Placental epithelial cell (primary cell): ENCODE measurements around the gene PLP2. TPM values are rescaled to one million over a fixed set of nuclear protein-coding genes. Genes with fewer than 3 reads are reported as not detected.

Experiments used
- small RNA-seq: library from RNA; depleted of rRNA; stranded (forward); fragments of <200 nt; gene quantifications from one replicate; pipeline ENCODE3, GENCODE V24; 2012
- total RNA-seq: library from RNA; depleted of rRNA; stranded (reverse); fragments of >200 nt; gene quantifications from 2 replicates; pipeline ENCODE4 v1.2.3, GENCODE V29; 2012

The PLP2 gene, protein sequence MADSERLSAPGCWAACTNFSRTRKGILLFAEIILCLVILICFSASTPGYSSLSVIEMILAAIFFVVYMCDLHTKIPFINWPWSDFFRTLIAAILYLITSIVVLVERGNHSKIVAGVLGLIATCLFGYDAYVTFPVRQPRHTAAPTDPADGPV
- total RNA-seq = 35.3 and 60.5 TPM in 2 replicates

DNA sequence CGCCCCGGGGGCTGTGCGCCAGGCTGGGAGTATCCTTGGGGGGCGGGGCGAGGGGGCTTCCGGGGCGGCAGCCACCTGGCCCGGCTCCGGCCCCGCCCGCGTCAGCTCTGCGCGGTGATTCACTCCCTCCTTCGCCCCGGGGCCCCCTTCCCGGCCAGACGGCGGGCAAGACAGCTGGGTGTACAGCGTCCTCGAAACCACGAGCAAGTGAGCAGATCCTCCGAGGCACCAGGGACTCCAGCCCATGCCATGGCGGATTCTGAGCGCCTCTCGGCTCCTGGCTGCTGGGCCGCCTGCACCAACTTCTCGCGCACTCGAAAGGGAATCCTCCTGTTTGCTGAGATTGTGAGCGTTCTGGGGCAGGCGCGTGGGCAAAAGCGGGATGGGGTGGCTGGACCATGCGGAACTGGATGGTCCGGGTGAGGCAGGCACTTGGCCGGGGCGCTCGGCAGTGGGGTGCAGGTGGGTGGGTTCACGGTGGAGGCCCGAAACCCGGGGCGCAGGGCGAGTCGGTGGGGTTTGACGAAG lies at the start of gene PLP2:
Gene PLP2, plus strand, starts transcription at position 147 of the 528 bp plus-strand sequence. Its CDS starts 103 bp downstream, at position 250.

DNA sequence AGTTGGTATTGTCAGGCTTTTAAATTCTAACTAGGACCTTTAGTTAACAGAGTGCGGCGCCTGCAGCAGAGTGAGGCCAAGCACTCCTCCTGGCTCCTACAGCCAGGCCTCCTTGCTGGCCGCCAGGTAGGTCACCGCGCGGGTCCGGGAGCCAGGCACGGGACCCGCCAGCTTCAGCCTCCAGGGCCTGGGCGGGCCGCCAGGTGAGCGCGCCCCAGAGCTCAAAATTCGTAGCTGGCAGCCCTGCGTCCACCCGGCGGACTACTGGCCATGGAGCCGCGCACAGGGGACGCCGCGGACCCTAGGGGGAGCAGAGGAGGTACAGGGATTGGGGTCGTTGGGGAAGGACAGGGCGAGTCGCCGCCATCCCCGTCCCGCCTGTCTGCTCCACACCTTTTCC lies 9.1 kb upstream of the PLP2 start, which contains the start of gene MAGIX:
Gene MAGIX, plus strand, starts transcription at position 139 of the 400 bp plus-strand sequence. Its CDS starts 132 bp downstream, at position 271.

DNA sequence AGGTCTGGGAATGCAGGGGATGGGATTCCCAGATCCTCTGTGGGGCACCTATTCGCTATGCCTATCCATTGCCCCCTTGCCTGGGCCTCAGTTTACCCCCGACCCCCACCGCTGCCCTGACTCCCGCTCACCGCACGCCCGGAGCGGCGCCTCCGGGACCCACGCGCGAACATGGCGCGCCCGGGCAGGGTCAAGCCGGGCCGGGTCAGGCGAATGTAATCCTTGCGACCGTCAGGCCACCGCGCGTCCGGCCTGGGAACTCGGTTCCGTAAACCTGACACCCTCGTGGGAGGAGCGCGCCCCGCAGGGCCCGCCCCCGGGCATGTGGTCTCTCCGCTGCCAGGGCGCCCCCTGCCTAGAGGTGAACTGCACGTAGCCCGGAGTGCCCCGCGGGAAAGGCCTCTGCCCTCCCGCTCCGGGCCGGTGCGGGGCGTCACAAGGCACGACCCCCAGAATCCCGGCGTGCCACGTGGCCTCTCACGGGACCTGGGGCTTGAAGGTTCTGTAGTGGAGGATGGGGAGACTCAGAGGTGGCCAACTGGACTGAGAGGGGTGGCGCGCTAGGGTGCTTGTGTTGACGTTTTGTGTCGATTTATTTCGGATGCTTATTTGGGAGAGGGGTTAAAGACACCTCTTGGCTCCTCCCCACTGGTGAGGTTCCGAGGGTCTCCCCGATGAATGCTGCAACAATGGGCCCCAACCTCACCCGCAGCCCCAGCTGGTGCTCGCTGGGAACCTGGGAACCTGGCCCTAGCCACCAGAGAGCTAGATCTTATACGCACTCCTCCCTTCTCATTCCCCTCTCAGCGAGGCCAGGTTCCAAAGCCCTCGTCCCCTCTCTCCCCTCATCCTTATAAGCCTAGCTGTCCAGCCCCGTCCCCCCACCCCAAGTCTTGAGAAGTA lies 14.7 kb downstream of the PLP2 start, which contains the start of gene PRICKLE3:
Gene PRICKLE3, minus strand, starts transcription at position 249 of the 903 bp plus-strand sequence. Its CDS starts 76 bp downstream, at position 173.

DNA sequence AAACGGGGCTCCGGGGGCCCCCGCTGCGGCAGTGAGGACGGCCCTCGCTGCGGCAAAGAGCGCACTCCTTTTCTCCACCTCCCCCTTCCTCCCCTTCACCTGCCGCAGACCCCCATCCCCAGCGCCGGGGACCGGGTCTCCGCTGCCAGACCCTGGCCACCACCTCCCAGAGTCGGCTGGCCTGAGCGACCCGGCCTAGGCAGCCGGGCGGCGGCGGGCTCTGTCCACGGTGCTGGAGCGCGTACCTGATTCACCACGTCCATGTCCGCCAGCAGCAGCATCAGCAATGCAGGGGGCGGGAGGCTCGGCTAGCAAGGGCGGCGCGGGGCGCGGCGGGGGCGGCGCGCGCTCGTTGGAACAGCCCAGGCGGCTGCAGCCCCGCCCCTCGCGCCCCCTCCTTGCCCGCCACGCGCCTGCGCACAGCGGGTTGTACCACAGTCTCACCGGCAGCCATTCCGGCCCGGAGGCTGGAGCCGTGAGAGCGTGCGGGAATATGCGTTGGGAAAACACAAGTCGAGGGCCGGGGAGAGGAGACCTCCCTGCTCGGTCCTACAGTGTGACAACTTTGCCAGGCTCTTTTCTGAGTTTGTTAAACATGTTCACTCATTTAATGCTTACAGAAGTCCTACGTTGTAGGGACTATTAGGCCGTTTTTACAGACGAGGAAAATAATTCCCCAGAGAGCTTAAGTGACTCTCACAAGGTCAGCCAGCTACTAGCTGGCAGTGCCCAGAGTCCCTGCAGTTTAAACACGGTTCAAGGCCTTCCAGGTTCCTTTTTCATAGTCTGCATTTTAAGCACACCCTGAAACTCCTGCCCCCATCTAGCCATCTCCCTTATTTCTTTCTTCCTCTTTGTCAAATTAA lies 28.4 kb downstream of the PLP2 start, which contains the start of gene SYP:
Gene SYP, minus strand, starts transcription at position 288 of the 866 bp plus-strand sequence. Its CDS starts 7 bp downstream, at position 281.

Small RNAs within 50 kb of the gene (small RNA-seq; reads per million reads assigned to genes)
- gene RN7SL262P = not detected

Other genes with a start within 250 kb of the PLP2 start
- gene OTUD5, start 214.3 kb upstream of the PLP2 start, total RNA-seq = 34.5 and 40.6 TPM in 2 replicates
- 0.11 and 0.39 TPM in 2 replicates for gene KCND1, start 200.1 kb upstream of the PLP2 start, total RNA-seq
- gene GRIPAP1, start 169.6 kb upstream of the PLP2 start, total RNA-seq = 13.3 and 15.3 TPM in 2 replicates
- 55.4 and 62.0 TPM in 2 replicates for gene TFE3, start 128.5 kb upstream of the PLP2 start, total RNA-seq
- 8.2 and 9.3 TPM in 2 replicates for gene CCDC120, start 112.9 kb upstream of the PLP2 start, total RNA-seq
- gene PRAF2, start 97.9 kb upstream of the PLP2 start, total RNA-seq = 19.0 and 19.2 TPM in 2 replicates
- 56.1 and 61.8 TPM in 2 replicates for gene WDR45, start 92.0 kb upstream of the PLP2 start, total RNA-seq
- 13.3 and 13.9 TPM in 2 replicates for gene GPKOW, start 48.2 kb upstream of the PLP2 start, total RNA-seq
- 16.3 and 21.6 TPM in 2 replicates for gene MAGIX, start 9.1 kb upstream of the PLP2 start, total RNA-seq
- gene PRICKLE3, start 14.5 kb downstream of the PLP2 start, total RNA-seq = 11.4 and 14.3 TPM in 2 replicates
- gene SYP, start 28.3 kb downstream of the PLP2 start, total RNA-seq = under 0.01 TPM in 1 of 2 replicates, not detected in the other
- not detected in 2 replicates for gene CACNA1F, start 61.4 kb downstream of the PLP2 start, total RNA-seq
- 10.6 and 19.6 TPM in 2 replicates for gene CCDC22, start 63.6 kb downstream of the PLP2 start, total RNA-seq
- gene FOXP3, start 92.8 kb downstream of the PLP2 start, total RNA-seq = 0.54 TPM in 1 of 2 replicates, not detected in the other
- 6.3 and 12.6 TPM in 2 replicates for gene PPP1R3F, start 97.9 kb downstream of the PLP2 start, total RNA-seq
- gene GAGE10, start 131.7 kb downstream of the PLP2 start, total RNA-seq = not detected in 2 replicates
- not detected in 2 replicates for gene GAGE12J, start 150.1 kb downstream of the PLP2 start, total RNA-seq
- not detected in 2 replicates for gene GAGE13, start 159.7 kb downstream of the PLP2 start, total RNA-seq